ENCODE data around the gene EML6. TPM values are rescaled to one million over a fixed set of nuclear protein-coding genes. Genes with fewer than 3 reads are reported as not detected.
"Not testable (repeated sequence)": the region's sequence is repeated elsewhere in the genome, so short reads cannot be mapped to it uniquely, and the experiment has no call there.

Gene EML6
- total RNA-seq, 1 donor from 2014 or later, result 8.1 TPM

DNA sequence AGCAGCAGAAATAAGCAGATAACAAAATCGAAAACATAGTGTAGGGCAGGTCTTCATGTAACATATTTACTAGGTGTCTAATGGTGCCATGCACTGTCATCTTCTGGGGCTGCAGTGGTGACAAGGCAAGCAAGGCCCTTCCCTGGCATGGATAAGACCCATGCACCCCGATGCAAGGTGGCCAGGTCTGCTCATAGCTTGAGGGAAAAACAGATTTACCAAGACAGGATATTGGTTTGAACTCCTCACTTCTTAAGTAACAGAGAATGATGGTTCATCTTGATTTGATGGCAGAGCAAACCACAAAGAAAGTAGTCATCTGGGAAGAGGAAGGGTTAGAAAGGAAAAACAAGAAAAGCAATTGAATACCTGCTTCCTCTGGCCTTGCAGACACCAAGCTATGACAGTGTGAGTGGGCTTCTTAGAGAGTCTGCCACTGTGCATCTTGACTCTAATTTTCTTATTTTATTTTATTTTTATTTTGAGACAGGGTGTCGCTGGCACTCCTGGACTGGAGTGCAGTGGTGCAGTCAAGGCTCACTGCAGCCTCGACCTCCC is 35.8 kb upstream of the EML6 start:
- DNase-seq (ENCODE audit: extremely low spot score, unreplicated experiment), result no peak
- TF ChIP-seq, protein P1, sequence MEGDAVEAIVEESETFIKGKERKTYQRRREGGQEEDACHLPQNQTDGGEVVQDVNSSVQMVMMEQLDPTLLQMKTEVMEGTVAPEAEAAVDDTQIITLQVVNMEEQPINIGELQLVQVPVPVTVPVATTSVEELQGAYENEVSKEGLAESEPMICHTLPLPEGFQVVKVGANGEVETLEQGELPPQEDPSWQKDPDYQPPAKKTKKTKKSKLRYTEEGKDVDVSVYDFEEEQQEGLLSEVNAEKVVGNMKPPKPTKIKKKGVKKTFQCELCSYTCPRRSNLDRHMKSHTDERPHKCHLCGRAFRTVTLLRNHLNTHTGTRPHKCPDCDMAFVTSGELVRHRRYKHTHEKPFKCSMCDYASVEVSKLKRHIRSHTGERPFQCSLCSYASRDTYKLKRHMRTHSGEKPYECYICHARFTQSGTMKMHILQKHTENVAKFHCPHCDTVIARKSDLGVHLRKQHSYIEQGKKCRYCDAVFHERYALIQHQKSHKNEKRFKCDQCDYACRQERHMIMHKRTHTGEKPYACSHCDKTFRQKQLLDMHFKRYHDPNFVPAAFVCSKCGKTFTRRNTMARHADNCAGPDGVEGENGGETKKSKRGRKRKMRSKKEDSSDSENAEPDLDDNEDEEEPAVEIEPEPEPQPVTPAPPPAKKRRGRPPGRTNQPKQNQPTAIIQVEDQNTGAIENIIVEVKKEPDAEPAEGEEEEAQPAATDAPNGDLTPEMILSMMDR (conservative IDR thresholded peaks at IDR 0.05), result no peak
- Mint-ChIP-seq H3K27me3 (no peaks in the 10 kb centered on the region), H3K4me3 (no peak overlapping the region), H3K4me1 (ENCODE audit: unreplicated experiment) (no peaks in the 10 kb centered on the region), H3K27ac (no peak overlapping the region), H3K36me3 (no peaks in the 10 kb centered on the region), H3K9me3 (no peaks in the 10 kb centered on the region)

DNA sequence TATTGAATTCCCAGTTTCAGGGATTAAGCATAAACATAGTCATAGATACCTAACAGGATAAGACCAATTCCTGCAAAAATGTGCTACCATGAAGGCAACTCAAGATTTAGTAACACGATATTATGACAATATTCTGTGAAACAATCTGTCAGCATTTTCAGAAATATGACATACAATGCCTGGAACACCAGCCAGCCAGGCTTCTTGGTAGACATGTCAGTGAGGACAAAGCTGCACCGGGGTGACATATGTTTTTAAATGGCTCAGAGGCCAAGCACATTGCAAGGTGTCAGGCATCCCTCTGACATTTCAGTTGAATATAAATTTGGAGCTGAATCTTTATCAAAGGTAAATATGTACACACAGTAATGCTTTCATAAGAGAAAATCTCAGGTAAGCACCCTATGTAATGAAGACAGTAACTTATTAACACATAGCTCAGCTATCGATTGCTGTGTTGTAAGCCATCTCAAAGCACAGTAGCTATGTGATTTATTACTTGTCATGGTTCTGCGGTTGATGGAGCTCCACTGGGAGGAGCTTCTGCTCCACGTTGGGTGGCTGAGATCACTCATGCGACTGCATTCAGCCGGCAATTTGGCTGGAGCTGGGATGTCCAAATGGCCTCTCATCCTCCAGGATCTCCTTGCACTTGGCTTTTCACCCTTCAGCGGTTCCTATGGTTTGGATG is 31.9 kb upstream of the EML6 start:
- no peaks in the 10 kb centered on the region for H3K36me3 Mint-ChIP-seq
- H3K27me3 Mint-ChIP-seq, result no peaks in the 10 kb centered on the region
- TF ChIP-seq, protein P1 (conservative IDR thresholded peaks at IDR 0.05), result no peak
- H3K27ac Mint-ChIP-seq, result no peak overlapping the region
- H3K4me3 Mint-ChIP-seq, result no peak overlapping the region
- DNase-seq (ENCODE audit: extremely low spot score, unreplicated experiment), result no peak
- H3K9me3 Mint-ChIP-seq, result no peaks in the 10 kb centered on the region
- no peaks in the 10 kb centered on the region for H3K4me1 Mint-ChIP-seq (ENCODE audit: unreplicated experiment)

DNA sequence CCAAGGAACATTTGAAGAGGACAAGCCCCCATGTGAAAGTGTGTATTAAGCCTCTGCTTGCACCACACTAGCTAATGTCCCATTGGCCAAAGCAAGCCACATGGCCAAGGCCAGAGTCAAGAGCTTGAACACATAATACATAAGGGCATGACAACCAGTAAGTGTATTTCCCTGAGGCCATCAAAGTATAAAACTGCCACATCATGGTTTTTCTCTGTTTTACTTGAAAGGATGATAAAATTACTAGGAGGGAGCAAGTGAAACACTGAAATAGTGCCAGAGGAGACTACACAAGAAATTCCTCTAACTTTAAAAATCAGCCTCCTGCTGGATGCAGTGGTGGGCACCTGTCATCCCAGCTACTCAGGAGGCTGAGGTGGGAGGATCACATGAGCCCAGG is 30.9 kb upstream of the EML6 start:
- no peak overlapping the region for H3K4me3 Mint-ChIP-seq
- no peaks in the 10 kb centered on the region for H3K27me3 Mint-ChIP-seq
- no peaks in the 10 kb centered on the region for H3K4me1 Mint-ChIP-seq (ENCODE audit: unreplicated experiment)
- H3K9me3 Mint-ChIP-seq, result no peaks in the 10 kb centered on the region
- no peak for DNase-seq (ENCODE audit: extremely low spot score, unreplicated experiment)
- H3K36me3 Mint-ChIP-seq, result no peaks in the 10 kb centered on the region
- no peak overlapping the region for H3K27ac Mint-ChIP-seq
- TF ChIP-seq, protein P1 (conservative IDR thresholded peaks at IDR 0.05), result no peak

DNA sequence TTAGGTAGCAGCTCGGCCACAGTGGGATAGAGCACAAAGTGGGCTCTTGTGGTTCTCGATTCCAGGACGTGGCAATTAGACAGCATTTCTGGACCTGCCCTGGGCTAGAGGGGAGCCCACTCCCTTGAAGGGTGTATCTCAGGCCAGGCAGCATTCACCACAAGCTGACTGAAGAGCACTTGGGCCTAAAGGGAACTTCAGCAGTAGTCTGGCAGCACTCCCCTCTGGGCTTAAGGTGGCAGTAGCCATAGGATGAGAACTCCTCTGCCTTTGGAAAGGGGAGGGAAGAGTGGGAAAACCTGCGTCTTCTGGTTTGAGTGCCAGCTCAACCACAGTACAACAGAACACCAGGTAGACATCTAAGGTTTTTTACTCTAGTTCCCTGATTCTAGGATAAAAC is 28.1 kb upstream of the EML6 start:
- H3K4me1 Mint-ChIP-seq (ENCODE audit: unreplicated experiment), result no peaks in the 10 kb centered on the region
- H3K36me3 Mint-ChIP-seq, result no peaks in the 10 kb centered on the region
- no peak overlapping the region for H3K4me3 Mint-ChIP-seq
- TF ChIP-seq, protein P1 (conservative IDR thresholded peaks at IDR 0.05), result no peak
- DNase-seq (ENCODE audit: extremely low spot score, unreplicated experiment), result no peak
- peaks cover 4% of the 10 kb centered on the region for H3K9me3 Mint-ChIP-seq
- H3K27ac Mint-ChIP-seq, result no peak overlapping the region
- H3K27me3 Mint-ChIP-seq, result no peaks in the 10 kb centered on the region

DNA sequence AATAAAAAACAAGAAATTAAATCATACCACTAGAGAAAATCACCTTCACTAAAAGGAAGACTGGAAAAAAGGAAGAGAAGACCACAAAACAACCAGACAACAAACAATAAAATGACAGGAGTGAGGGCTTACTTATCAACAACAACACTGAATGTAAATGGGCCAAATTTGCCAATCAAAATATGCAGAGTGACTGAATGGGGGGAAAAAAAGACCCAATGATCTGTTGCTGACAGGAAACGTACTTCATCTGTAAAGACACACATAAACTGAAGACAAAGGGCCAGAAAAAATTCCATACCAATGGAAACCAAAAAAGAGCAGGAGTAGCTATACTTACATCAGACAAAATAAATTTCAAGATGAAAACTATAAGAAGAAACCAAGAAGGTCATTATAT is 25.5 kb upstream of the EML6 start:
- Mint-ChIP-seq H3K9me3 (peaks cover 4% of the 10 kb centered on the region), H3K4me1 (ENCODE audit: unreplicated experiment) (no peaks in the 10 kb centered on the region), H3K4me3 (no peak overlapping the region), H3K27me3 (no peaks in the 10 kb centered on the region), H3K36me3 (no peaks in the 10 kb centered on the region), H3K27ac (no peak overlapping the region)
- TF ChIP-seq, protein P1 (conservative IDR thresholded peaks at IDR 0.05), result no peak
- DNase-seq (ENCODE audit: extremely low spot score, unreplicated experiment), result no peak

DNA sequence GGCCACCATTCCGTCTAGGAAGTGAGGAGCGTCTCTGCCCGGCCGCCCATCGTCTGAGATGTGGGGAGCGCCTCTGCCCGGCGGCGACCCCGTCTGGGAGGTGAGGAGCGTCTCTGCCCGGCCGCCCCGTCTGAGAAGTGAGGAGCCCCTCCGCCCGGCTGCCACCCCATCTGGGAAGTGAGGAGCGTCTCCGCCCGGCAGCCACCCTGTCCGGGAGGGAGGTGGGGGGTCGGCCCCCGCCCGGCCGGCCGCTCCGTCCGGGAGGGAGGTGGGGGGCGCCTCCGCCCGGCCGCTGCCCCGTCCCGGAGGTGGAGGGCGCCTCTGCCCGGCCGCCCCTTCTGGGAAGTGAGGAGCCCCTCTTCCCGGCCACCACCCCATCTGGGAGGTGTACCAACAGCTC is 24.5 kb upstream of the EML6 start:
- H3K27ac Mint-ChIP-seq; H3K36me3 Mint-ChIP-seq; H3K9me3 Mint-ChIP-seq; H3K27me3 Mint-ChIP-seq; DNase-seq (ENCODE audit: extremely low spot score, unreplicated experiment); H3K4me1 Mint-ChIP-seq (ENCODE audit: unreplicated experiment); H3K4me3 Mint-ChIP-seq: not testable (repeated sequence)
